ENCODE measurements around the gene SULT1C3. TPM values are rescaled to one million over a fixed set of nuclear protein-coding genes. Genes with fewer than 3 reads are reported as not detected.

The SULT1C3 gene
- total and polyA plus RNA-seq, 8 donors = 0.73 to 2.1 TPM; not detected in 6

DNA sequence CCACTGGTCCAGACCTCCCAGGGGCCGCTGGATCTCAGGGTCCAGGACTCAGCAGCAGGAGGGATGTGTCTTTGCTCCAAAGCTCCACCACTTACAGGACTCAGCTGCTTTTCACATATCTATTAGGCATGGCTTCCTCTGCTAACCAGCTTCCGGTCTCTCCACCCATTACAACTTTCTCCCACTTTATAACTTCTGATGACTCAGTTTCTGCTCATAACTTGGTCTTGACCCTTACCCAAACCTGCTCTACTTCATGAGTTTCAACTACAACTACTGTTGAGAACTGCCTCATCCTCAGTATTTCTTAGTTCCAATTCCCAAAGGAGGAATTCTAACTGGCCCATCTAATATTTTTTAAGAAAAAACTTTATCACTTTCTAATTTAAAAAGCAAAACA, 66.1 kb downstream of the SULT1C3 start:
- 94 to 98% (median 95%) methylated on average over 2 of the region's 2 CpGs for WGBS, 5 donors
- no peaks in the 10 kb centered on the region for H3K9me3 ChIP-seq
- no peak for DNase-seq
- no peaks in the 10 kb centered on the region for H3K4me1 ChIP-seq
- no peaks in the 10 kb centered on the region for H3K36me3 ChIP-seq
- intact Hi-C loops (cut with DNase I; ENCODE audit: low total_unique reads) = no loop called here
- no peak overlapping the region for H3K4me3 ChIP-seq
- H3K27me3 ChIP-seq = no peaks in the 10 kb centered on the region
- TF ChIP-seq EP300 (IDR thresholded peaks at IDR 0.05) (no peak), POLR2A (IDR thresholded peaks at IDR 0.05) (no peak), POLR2AphosphoS5 (IDR thresholded peaks at IDR 0.05) (no peak)
- TF ChIP-seq, protein P1, sequence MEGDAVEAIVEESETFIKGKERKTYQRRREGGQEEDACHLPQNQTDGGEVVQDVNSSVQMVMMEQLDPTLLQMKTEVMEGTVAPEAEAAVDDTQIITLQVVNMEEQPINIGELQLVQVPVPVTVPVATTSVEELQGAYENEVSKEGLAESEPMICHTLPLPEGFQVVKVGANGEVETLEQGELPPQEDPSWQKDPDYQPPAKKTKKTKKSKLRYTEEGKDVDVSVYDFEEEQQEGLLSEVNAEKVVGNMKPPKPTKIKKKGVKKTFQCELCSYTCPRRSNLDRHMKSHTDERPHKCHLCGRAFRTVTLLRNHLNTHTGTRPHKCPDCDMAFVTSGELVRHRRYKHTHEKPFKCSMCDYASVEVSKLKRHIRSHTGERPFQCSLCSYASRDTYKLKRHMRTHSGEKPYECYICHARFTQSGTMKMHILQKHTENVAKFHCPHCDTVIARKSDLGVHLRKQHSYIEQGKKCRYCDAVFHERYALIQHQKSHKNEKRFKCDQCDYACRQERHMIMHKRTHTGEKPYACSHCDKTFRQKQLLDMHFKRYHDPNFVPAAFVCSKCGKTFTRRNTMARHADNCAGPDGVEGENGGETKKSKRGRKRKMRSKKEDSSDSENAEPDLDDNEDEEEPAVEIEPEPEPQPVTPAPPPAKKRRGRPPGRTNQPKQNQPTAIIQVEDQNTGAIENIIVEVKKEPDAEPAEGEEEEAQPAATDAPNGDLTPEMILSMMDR (IDR thresholded peaks at IDR 0.05) = no peak
- no peak overlapping the region for H3K27ac ChIP-seq

- H3K27me3 ChIP-seq = no peaks in the 10 kb centered on the region
- peaks cover 0 to under 1% (median 0%) of the 10 kb centered on the region in 4 donors for H3K4me1 ChIP-seq
- H3K36me3 ChIP-seq = no peaks in the 10 kb centered on the region
- no peaks in the 10 kb centered on the region for H3K9me3 ChIP-seq
- TF ChIP-seq EP300 (IDR thresholded peaks at IDR 0.05) = no peak
- TF ChIP-seq, protein P1 (IDR thresholded peaks at IDR 0.05) = no peak
- no peak for TF ChIP-seq POLR2A (IDR thresholded peaks at IDR 0.05)
- no peak for TF ChIP-seq POLR2AphosphoS5 (IDR thresholded peaks at IDR 0.05)
- H3K4me3 ChIP-seq = no peak overlapping the region
- DNase-seq = peak in 1 of 2 donors; percentile 47
- intact Hi-C loops (cut with DNase I; ENCODE audit: low total_unique reads) = no loop called here
- no peak overlapping the region for H3K27ac ChIP-seq
Measured at GRCh38 chr2:108309903-108310302, 70.1 kb downstream of the SULT1C3 start.

Other genes starting within 250 kb of the SULT1C3 start
- gene SULT1C2, start 48.9 kb downstream of the SULT1C3 start, total RNA-seq = 100 to 1,000 TPM in 3 of 5 donors, 10 to 100 TPM in 1, 1 to 10 TPM in 1; 1.4 to 259 (median 176) TPM
- 10 to 100 TPM; 13.8 to 64.6 (median 15.9) TPM for gene SULT1C2, start 48.9 kb downstream of the SULT1C3 start, polyA plus RNA-seq
- gene SULT1C4, start 138.0 kb downstream of the SULT1C3 start, total RNA-seq = 10 to 100 TPM in 1 of 5 donors, 1 to 10 TPM in 1, not detected in 3; 2.5 to 20.7 TPM
- gene SULT1C4, start 138.0 kb downstream of the SULT1C3 start, polyA plus RNA-seq = 1 to 10 TPM in 1 of 3 donors, under 1 TPM in 2; 0.62 to 2.0 (median 0.73) TPM
- 100 to 1,000 TPM in 1 of 5 donors, 10 to 100 TPM in 4; 48.7 to 498 (median 76.9) TPM for gene GCC2, start 209.2 kb downstream of the SULT1C3 start, total RNA-seq
- gene GCC2, start 209.2 kb downstream of the SULT1C3 start, polyA plus RNA-seq = 10 to 100 TPM in 1 of 3 donors, 1 to 10 TPM in 2; 5.2 to 11.0 (median 7.6) TPM

Data from stomach (tissue), 9 donors.